NCI-H1694 (cell line): ENCODE results near the gene GEN1.

ENCODE experiments used
- DNase-seq: peaks from one replicate; lab custom pipeline; 2025; lab: John Stamatoyannopoulos, UW

The GEN1 gene

GRCh38 chr2:17827785-17828184 is 73.8 kb downstream of the GEN1 start:
- DNase-seq = no peak

- peak; percentile 97 for DNase-seq
Observed at GRCh38 chr2:17830053-17831034, 76.4 kb downstream of the GEN1 start.

DNA sequence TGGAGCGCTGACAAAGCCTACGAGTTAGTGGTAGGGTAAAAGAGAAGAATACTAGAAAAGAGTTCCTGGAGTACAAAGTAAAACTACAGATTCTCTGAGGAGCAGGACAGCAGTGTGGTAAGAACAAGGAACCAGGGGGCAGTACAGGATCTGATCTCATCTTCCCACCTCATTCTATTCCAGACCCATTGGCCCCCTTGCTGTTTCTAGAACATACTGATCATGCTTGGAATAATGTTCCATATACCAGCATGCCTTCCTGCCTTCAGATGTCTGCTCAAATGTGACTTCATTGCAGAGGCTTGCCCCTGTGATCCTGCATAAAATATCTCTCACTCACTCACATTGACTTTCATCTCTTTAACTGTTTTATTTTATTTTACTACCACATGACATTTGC is 81.6 kb downstream of the GEN1 start:
- no peak for DNase-seq
